Activated T-cell treated with anti-CD3 and anti-CD28 coated beads for 1 hour (primary cell): ENCODE data around the gene PCCA.

Experiments used
- DNase-seq: peaks from one replicate; pipeline ENCODE4 v3.0.0-alpha.2; 2020; ENCODE audit warnings: low read depth

PCCA gene

DNA sequence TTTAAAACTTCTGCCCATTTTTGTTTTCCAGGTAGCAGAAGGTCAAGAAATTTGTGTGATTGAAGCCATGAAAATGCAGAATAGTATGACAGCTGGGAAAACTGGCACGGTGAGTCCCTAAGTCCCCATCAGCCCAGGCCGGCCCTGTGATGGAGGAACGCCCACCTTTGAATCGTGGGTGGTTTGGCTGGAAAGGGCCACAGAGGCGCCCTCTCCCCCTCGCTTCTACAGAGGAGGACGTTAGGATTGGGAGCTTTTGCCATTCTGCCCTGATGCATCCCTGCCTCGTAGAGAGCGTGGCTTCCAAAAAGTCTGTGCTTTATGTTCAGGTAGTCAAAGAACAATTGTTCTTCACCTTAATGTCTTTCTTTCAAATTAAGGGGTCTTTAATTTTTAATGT lies 438.8 kb downstream of the PCCA start:
- DNase-seq: no peak

GRCh38 chr13:100528353-100528752 lies 439.5 kb downstream of the PCCA start:
- no peak for DNase-seq

DNA sequence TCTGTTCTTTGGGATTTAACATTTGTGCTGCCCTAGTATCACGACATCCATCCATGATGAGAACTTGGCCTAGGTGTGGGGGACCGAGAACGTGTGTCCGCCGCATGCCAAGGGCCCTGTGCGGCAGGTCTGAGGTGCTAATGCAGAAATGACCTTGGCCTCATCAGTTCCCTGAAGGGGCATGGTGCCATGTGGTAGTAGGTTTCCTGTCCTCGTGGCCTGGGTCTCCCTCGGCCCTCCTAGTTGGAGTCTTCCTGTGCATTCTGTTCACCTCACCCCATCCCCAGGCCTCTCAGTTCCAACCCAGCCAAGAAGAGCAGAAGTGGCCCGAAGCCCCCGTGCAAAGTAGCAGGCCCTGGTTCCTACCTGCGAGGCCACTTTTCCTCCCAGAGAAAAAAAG lies 439.9 kb downstream of the PCCA start:
- no peak for DNase-seq

DNA sequence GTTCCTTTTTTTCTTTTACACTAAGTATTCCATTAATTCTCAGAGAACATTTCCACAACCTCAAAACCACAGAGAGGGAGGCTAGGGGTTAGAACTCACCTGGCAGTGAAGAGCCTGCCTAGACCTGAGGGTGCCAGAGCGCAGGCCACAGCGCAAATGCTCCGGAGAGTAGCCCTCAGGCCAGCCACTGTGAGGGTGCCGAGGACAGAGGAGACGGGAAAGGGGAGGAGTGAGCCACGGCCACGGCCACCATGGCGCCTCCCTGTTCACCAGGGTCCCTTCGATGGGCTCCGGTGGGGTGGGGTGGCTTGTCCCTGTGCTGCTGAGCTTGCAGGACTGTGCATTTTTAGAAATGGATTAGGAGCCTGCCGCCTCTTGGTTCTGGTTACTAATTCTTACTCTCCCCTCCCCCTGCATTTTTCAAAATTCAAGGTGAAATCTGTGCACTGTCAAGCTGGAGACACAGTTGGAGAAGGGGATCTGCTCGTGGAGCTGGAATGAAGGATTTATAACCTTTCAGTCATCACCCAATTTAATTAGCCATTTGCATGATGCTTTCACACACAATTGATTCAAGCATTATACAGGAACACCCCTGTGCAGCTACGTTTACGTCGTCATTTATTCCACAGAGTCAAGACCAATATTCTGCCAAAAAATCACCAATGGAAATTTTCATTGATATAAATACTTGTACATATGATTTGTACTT lies 440.9 kb downstream of the PCCA start:
- DNase-seq: no peak

GRCh38 chr13:100530671-100531213 lies 441.8 kb downstream of the PCCA start:
- no peak for DNase-seq

GRCh38 chr13:100532090-100532766 lies 443.3 kb downstream of the PCCA start:
- DNase-seq: no peak

DNA sequence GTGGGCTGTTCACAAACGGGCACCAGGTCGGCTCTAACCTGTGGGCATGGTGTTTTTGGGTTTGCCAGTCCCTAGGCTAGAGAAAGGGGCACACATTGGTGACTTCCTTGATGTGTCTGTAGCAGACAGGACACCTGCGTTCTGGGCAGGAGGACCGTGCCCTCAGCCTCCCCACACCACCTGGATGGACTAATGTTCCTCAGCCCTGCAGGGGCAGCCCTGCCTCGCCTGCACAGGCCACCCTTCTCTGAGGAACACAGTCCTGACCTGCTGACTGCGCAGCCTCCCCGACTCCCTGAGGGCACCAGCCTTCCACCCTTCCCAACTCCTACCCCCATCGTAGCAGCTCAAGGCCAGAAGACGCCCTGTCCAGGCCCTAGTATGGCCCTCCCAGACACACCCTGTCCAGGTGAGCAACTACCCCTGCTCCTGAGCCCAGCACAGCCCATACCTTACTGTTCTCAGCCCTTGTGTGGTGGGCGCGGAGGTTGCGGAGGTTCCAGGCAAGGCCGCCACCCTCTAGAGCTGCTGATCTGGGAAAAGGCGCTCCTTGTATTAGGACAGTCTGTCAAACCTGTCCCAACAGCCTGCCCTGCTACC lies 444.0 kb downstream of the PCCA start:
- no peak for DNase-seq

DNA sequence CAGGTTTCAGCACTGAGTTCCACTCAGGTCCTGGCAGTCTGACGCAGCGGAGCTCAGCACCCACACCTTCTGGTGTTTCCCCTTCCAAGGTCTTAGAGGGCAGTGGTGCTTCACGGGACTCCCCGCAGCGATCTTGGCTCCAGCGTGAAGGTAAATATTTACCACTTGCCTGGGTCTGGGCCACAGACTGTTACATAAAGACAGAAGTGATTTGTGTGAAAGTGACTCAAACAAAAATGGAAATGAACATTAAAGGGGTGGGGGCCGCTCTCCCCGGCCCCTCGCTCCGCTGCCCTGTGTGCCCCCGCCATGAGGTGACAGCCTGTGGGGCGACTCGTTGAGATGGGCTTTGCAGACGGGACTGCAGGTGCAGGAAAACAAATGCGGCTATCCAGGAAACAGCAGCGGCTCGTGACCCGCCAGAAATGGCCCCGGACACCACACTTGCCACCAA lies 444.7 kb downstream of the PCCA start:
- DNase-seq: no peak

DNA sequence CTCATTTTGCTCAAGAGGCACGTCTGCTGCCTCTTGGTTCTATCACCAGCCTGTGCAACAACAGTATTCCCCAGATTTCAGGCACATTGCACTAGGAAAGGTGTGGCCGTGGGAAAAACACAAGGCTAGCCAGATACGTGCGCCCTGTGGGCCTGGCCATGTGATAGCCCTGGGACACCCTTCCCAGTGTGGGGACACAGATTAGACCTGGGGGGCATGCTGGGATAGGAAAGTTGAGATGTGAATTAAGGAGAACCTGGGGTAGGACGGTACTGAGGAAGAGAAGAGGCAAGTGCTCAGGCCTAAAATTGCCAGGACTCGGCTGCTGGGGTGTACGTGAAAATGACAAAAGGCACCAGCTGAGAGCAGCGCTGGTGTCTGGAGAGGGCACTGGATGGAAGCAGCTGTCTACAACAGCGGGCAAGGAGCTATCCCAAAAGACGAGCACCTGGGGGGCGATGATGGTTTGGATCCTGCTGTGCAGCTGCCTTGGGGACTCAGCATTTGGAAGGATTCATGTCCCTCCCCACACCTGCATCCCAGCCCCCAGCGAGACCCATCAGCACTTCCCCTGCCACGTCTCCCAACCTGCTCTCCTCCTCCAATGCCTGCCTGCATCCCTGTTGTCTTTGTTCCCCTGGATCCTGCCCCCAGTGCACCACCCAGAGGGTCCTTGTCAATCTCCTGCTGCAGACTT lies 445.4 kb downstream of the PCCA start:
- no peak for DNase-seq

DNA sequence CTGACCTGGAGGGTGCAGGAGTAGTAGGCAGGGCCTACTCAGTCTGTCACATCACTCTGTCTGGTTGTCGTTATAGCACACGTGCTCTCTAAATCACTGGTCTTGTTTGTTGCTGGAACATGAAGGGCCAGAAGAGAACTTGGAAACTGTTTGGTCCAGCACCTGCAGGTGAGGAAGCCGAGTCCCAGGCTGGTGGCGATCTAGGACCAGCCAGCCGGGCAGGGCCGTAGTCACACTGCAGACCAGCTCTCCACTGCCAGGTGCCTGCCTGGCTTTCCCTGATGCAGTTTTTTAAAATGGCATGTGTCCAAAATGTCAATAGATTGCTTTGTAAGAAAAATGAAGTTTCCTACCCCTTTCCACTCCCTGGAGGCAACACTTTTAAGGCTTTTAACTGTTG lies 446.0 kb downstream of the PCCA start:
- DNase-seq: no peak

DNA sequence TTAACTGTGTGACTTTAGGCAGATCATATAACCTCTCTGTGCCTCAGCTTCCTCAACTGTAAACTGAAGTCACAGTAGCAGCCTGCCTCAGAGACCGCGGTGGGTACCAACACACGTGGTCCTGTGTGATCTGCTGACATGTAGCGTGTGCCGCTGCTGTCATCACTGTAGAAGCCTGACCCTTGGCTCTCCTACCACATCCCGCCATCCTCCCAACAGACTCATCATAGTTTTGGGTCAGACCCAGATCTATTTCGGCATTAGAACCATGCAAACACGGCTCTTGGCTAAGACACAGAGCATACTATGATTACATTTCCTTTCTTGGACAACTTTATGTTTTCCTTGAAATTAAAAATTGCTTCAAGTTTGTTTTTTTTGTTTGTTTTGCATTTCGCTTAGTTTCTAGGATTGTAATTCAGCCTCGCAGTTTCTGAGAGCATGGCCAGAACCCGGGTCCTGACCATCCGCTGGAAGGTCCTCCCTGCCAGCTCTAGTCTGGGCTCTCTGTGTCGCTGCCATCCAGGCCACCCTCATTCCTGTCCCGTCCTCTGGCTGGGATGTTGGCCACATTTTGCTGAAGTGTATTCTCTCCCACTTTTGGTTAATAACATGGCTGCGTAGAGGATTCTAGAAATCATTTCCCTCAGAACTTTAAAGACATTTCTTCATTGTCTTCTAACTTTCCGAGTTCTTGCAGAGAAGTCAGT lies 446.7 kb downstream of the PCCA start:
- DNase-seq: no peak

GRCh38 chr13:100536643-100537180 lies 447.8 kb downstream of the PCCA start:
- DNase-seq: no peak

DNA sequence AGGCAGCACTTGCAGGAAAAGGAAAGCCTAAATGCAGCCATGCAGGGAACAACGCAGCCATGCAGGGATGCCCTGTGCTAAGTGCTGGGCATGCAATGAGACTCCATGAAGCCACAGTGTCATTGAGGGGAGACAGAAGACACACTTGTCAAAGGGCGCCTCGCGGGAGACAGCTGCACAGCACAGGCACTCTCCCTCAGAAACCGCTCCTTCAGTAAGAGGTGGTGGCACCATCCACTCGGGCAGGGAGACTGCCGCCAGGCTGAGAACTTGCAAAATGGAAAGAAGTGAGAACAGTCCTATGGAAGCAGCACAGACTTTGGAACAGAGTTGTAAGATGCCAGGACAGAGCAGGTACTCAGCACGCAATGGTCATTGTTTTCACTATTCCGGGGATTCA lies 448.6 kb downstream of the PCCA start:
- DNase-seq: no peak

- no peak for DNase-seq
Measured at GRCh38 chr13:100537951-100538462, 449.1 kb downstream of the PCCA start.

GRCh38 chr13:100540621-100541020 lies 451.7 kb downstream of the PCCA start:
- no peak for DNase-seq

DNA sequence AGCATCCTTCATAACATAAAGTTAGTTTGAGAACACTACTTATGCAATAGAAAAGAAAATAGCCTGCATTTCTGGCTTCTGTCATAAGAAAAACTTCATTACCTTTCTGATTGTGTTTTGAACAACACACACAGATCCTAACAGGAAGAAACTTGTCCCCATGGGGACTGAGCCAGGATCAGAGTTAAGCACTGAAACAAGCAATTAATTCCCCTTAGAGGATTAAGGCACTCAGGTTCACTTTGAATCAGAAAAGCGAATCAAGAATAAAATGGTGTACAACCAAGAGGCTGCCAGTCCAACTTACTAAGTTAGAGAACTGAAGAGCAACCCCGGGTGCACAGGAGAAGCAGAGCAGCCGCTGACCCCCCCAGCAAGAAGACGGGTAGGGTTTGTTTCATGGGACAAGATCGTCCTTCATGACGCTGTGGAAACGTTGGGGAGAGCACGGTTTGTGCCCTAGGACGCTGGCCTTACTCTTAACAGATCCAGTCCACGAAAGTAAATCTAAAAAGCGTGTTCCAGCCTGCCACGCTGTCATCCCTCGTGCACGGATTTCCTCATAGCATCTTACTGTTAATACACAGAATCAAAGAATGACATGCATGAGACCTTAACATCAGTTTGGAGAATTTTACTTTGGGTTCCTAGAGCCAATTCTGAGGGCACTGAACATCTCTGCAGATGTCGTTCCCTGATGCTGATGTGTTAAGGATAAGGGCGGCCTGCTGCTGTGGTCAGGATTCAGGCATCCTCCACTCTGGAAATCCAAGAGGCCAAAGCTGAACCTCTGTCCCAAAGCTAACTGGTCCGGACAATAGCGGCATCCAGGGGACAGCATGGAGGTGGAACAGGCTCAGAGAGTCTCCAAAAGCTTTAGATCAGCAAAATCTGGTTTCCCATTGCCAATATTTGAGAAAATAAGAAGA lies 453.3 kb downstream of the PCCA start:
- no peak for DNase-seq

DNA sequence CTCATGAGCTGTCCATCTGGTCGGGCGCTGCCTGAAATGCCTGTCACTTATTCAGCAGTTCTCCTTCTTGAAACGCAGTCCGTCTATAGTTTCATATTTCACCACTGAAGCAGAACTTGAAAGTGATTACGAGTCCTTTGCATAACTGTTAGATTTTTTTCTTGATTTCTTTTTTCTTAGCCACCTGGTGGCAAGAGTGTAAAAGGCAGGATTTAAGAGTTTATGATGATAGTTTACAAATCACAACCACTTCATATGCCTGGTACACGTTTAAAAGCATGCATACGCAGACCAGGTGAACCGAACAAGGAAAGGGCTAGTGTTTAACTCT lies 453.9 kb downstream of the PCCA start:
- DNase-seq: no peak

GRCh38 chr13:100543872-100544602 lies 455.1 kb downstream of the PCCA start:
- DNase-seq: no peak

- no peak for DNase-seq
Measured at GRCh38 chr13:100544866-100545683, 456.2 kb downstream of the PCCA start.
